ENCODE measurements around the gene FBXO3.

The FBXO3 gene

DNA sequence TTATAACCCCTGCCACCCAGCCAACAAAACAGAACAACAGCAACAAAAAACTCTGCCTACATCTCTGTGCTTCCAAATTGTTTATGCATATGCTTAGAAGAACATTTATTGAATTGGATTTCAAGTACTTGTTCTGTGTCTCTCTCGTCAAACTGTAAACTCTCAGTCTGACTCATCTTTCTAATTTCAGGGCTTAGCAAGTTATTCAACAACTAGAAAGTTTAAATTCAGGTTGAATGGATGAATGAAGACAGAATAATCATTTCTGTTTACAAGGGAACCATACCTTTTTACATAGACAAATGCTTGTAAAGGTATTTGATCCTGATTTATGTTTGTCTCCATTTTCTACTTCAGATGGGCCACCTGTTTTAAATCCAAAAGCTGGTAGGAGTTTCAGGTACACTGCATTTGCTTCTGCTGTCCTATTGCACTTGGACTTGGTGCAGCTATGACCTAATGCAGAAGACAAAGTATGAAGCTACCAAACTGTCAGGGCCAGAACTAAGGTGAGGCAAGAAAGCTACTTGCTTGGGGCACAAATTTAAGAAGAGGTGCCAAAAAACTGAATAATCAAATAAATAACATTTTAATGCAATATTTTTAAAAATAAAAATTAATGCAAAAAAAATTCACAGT, 1.6 kb upstream of the FBXO3 start:
- no peak for TF ChIP-seq POLR2AphosphoS5 (IDR thresholded peaks at IDR 0.05; ENCODE audit: low read depth, low read length)
- no peak for TF ChIP-seq FOXP2 (optimal IDR thresholded peaks at IDR 0.05; ENCODE audit: borderline replicate concordance, extremely low read depth, extremely low read length, insufficient read depth)
- TF ChIP-seq, protein P1, sequence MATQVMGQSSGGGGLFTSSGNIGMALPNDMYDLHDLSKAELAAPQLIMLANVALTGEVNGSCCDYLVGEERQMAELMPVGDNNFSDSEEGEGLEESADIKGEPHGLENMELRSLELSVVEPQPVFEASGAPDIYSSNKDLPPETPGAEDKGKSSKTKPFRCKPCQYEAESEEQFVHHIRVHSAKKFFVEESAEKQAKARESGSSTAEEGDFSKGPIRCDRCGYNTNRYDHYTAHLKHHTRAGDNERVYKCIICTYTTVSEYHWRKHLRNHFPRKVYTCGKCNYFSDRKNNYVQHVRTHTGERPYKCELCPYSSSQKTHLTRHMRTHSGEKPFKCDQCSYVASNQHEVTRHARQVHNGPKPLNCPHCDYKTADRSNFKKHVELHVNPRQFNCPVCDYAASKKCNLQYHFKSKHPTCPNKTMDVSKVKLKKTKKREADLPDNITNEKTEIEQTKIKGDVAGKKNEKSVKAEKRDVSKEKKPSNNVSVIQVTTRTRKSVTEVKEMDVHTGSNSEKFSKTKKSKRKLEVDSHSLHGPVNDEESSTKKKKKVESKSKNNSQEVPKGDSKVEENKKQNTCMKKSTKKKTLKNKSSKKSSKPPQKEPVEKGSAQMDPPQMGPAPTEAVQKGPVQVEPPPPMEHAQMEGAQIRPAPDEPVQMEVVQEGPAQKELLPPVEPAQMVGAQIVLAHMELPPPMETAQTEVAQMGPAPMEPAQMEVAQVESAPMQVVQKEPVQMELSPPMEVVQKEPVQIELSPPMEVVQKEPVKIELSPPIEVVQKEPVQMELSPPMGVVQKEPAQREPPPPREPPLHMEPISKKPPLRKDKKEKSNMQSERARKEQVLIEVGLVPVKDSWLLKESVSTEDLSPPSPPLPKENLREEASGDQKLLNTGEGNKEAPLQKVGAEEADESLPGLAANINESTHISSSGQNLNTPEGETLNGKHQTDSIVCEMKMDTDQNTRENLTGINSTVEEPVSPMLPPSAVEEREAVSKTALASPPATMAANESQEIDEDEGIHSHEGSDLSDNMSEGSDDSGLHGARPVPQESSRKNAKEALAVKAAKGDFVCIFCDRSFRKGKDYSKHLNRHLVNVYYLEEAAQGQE (IDR thresholded peaks at IDR 0.05; ENCODE audit: insufficient read depth in 1 of 2, low read depth in 2 of 2, low read length in 2 of 2): no peak
- TF ChIP-seq TAF1 (IDR thresholded peaks at IDR 0.05; ENCODE audit: borderline replicate concordance, insufficient read depth, low read length): no peak
- TF ChIP-seq SIN3A (IDR thresholded peaks at IDR 0.05; ENCODE audit: borderline replicate concordance, insufficient read depth, low read length): no peak

DNA sequence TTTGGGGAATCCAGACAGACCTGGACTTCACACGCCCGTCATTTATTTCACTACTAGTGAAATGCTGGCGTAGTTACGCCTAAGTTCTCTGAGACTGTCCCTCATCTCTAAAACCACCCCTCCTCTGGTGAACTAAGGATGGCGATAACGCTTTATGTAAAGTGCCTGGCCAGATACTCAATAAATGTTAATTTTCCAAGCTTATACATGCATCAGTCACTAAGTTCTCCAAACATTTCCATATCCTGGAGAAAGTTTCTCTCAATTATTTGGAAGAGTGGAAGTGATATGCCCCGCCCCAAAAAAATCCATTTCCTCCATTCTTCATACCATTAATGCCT, 1.1 kb upstream of the FBXO3 start:
- TF ChIP-seq FOXP2 (optimal IDR thresholded peaks at IDR 0.05; ENCODE audit: borderline replicate concordance, extremely low read depth, extremely low read length, insufficient read depth): no peak
- no peak for TF ChIP-seq TAF1 (IDR thresholded peaks at IDR 0.05; ENCODE audit: borderline replicate concordance, insufficient read depth, low read length)
- no peak for TF ChIP-seq POLR2AphosphoS5 (IDR thresholded peaks at IDR 0.05; ENCODE audit: low read depth, low read length)
- no peak for TF ChIP-seq SIN3A (IDR thresholded peaks at IDR 0.05; ENCODE audit: borderline replicate concordance, insufficient read depth, low read length)
- TF ChIP-seq, protein P1 (IDR thresholded peaks at IDR 0.05; ENCODE audit: insufficient read depth in 1 of 2, low read depth in 2 of 2, low read length in 2 of 2): no peak

DNA sequence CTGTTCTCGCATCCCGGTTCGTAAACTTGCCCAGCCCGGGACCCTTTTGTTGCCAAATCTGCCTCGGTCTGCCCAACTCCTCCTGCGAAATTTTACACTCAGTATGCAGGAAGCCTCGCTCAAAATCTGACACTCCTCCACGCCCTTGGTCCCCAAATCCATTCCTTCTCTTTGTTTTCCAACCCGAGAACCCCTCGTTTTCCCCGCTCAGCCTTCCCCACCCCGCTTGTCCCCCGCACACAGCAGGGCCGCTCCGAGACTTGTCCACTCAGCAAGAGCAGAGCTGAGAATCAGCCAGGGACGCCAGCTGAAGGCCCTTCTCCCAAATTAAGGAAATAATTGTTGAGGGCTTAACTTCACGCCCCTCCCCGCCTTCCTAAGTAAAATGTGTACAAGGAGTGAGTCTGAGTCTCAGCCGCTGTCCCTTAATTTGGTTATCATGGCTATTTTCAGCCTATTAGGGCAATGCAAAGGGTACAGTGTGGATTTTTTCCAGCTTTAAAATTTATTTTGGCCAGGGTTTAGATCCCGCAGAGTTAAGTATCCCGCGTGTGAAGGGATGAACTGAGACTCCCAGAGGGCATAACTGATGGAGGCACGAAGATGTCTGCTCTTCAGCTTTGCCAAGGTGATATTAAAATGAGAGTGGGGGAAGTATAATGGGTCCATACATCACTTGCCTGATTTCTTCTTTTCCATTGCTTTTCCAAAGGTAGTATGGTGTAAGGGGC, 581 bp upstream of the FBXO3 start:
- TF ChIP-seq FOXP2 (optimal IDR thresholded peaks at IDR 0.05; ENCODE audit: borderline replicate concordance, extremely low read depth, extremely low read length, insufficient read depth): no peak
- no peak for TF ChIP-seq TAF1 (IDR thresholded peaks at IDR 0.05; ENCODE audit: borderline replicate concordance, insufficient read depth, low read length)
- no peak for TF ChIP-seq SIN3A (IDR thresholded peaks at IDR 0.05; ENCODE audit: borderline replicate concordance, insufficient read depth, low read length)
- TF ChIP-seq POLR2AphosphoS5 (IDR thresholded peaks at IDR 0.05; ENCODE audit: low read depth, low read length): no peak
- TF ChIP-seq, protein P1 (IDR thresholded peaks at IDR 0.05; ENCODE audit: insufficient read depth in 1 of 2, low read depth in 2 of 2, low read length in 2 of 2): no peak

DNA sequence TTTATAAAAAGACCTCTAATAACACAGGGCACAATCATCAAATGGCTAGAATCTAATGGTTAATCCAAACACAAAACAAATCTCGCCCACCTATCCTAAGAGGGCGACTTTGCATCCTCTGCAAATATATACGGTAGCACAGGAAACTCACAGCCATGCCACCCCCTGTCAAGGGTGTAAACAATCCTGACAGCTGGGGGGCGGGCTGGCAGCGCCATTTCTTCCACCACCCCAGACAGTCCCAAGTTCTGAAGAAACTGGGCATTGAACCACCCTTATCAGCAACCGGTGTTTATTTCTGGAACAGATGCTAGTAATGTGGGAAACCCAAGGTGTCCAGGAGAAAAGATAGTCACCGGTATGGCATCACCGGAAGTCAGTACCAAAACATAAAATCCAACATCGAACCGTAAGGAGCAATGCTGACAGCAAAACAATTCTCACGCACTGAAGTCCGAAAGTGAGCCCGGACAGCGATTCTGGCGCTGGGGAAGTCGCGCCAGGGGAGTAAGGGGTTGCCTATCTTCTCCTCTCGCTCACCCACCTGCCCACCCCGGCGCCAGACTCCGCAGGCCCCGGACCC, 825 bp downstream of the FBXO3 start:
- TF ChIP-seq, protein P1 (IDR thresholded peaks at IDR 0.05; ENCODE audit: insufficient read depth in 1 of 2, low read depth in 2 of 2, low read length in 2 of 2): no peak
- TF ChIP-seq SIN3A (IDR thresholded peaks at IDR 0.05; ENCODE audit: borderline replicate concordance, insufficient read depth, low read length): peak; percentile 65; the same call in 1 of the 2 replicates
